K562 (cell line): ENCODE results near the gene MYLK4. TPM values are rescaled to one million over a fixed set of nuclear protein-coding genes. Genes with fewer than 3 reads are reported as not detected.
A peak's percentile ranks its signal among the peaks of the same experiment; 100 is the strongest.

Experiments used
- CBX3 ChIP-seq, 2 experiments: IDR thresholded peaks; 1 replicate in 1 of 2; 2 replicates in 1 of 2; pipeline ENCODE4 v1.6.1; 2012; ENCODE audit warnings: inconsistent platforms in 2 of 2, low read length in 2 of 2, borderline replicate concordance in 1 of 2, control low read depth in 1 of 2
- CUX1 ChIP-seq: fragments of 200-800 bp; sonication (Bioruptor generic); IDR thresholded peaks from 2 replicates; pipeline ENCODE4 v1.6.1; 2016; ENCODE audit warnings: missing genetic modification characterization, missing compliant biosample characterization
- E2F1 ChIP-seq: sonication (generic); formaldehyde crosslinking; IDR thresholded peaks from 2 replicates; pipeline ENCODE4 v1.8.1; 2023; ENCODE audit warnings: mild to moderate bottlenecking, missing genetic modification reagents, moderate library complexity
- E2F6 ChIP-seq, 2 experiments: IDR thresholded peaks; 2 replicates each; pipeline ENCODE4 v1.6.1; 2011; ENCODE audit warnings: borderline replicate concordance in 1 of 2, control low read depth in 1 of 2, low read depth in 1 of 2, low read length in 1 of 2, mild to moderate bottlenecking in 1 of 2, mixed read lengths in 1 of 2, moderate library complexity in 1 of 2; ENCODE audit not compliant: insufficient read depth in 1 of 2, insufficient read length in 1 of 2, poor library complexity in 1 of 2, severe bottlenecking in 1 of 2; ENCODE audit errors: extremely low read depth in 1 of 2
- GATAD2A ChIP-seq: fragments of 450-650 bp; IDR thresholded peaks from 2 replicates; pipeline ENCODE4 v1.6.1; 2017
- HDAC3 ChIP-seq: fragments of 450-650 bp; IDR thresholded peaks from 2 replicates; pipeline ENCODE4 v1.6.1; 2018; ENCODE audit warnings: borderline replicate concordance, mild to moderate bottlenecking, moderate library complexity; ENCODE audit not compliant: partially characterized antibody
- HINFP ChIP-seq: fragments of 450-650 bp; conservative IDR thresholded peaks from 2 replicates; pipeline ENCODE4 v1.6.1; 2016; ENCODE audit warnings: missing genetic modification characterization, low read depth, mild to moderate bottlenecking, control low read depth, missing compliant biosample characterization
- NCOA2 ChIP-seq, 2 experiments: fragments of 450-650 bp; IDR thresholded peaks; 2 replicates each; pipeline ENCODE4 v1.6.1; 2018; ENCODE audit warnings: mild to moderate bottlenecking in 2 of 2, moderate library complexity in 1 of 2; ENCODE audit not compliant: partially characterized antibody in 2 of 2
- SNIP1 ChIP-seq: fragments of 450-650 bp; IDR thresholded peaks from 2 replicates; pipeline ENCODE4 v1.7.1; 2017; ENCODE audit warnings: low read depth, mild to moderate bottlenecking
- TCF3 ChIP-seq: sonication (generic); formaldehyde crosslinking; IDR thresholded peaks from 2 replicates; pipeline ENCODE4 v1.4.0; 2020; ENCODE audit warnings: mild to moderate bottlenecking, missing genetic modification reagents
- ZNF395 ChIP-seq: fragments of 200-800 bp; sonication (Bioruptor generic); IDR thresholded peaks from 2 replicates; pipeline ENCODE4 v1.6.1; 2017; ENCODE audit warnings: missing genetic modification characterization, missing compliant biosample characterization
- polyA plus RNA-seq, 8 experiments: library from polyadenylated mRNA; depleted of rRNA in 4 of 8; stranded (reverse) in 5 of 8; unstranded in 3 of 8; fragments of >200 nt; fragmentation: Nextera tagmentation in 2 of 8; fragmentation: Illumina TruSeq in 1 of 8; extraction: Ambion mirVana in 2 of 8; extraction: Trizol in 1 of 8; gene quantifications; 2 replicates each; pipeline versions ENCODE4 v1.2.1 to v1.2.3, GENCODE V29; 2011 to 2014; ENCODE audit warnings: inconsistent platforms in 1 of 8, missing spikeins in 1 of 8
- total RNA-seq, 7 experiments: library from RNA; depleted of rRNA in 6 of 7; stranded (reverse); fragments of >200 nt in 6 of 7; fragmentation: Illumina TruSeq in 2 of 7; extraction: Trizol in 2 of 7; gene quantifications; 2 replicates each; pipeline versions ENCODE4 v1.2.1 to v1.2.3, GENCODE V29; 2011 to 2021; ENCODE audit warnings: low replicate concordance in 1 of 7

The MYLK4 gene
- total and polyA plus RNA-seq, 9 of the 15 experiments (the other 6 are each of a cell fraction or from before 2014, with no cell fraction given) = 0.01 to 0.15 (median 0.06) TPM

GRCh38 chr6:2725999-2726567 is 24.6 kb downstream of the MYLK4 start (continued):
- TF ChIP-seq ZNF395 (CRISPR knock-in tag) = peak; percentile 86
- TF ChIP-seq SNIP1 = no peak
- TF ChIP-seq NCOA2 (IDR thresholded peaks at IDR 0.05; ENCODE audit: partially characterized antibody in 2 of 2) = no peak
- no peak for TF ChIP-seq E2F6 (IDR thresholded peaks at IDR 0.05; ENCODE audit: borderline replicate concordance in 1 of 2, extremely low read depth in 1 of 2, insufficient read depth in 1 of 2, insufficient read length in 1 of 2, low read depth in 1 of 2, low read length in 1 of 2, poor library complexity in 1 of 2, severe bottlenecking in 1 of 2)
- no peak for TF ChIP-seq HDAC3
- 0 out of 2 replicates have a peak, but pooled peaks have one; percentile 24 for TF ChIP-seq CUX1
- TF ChIP-seq CBX3 (IDR thresholded peaks at IDR 0.05; ENCODE audit: borderline replicate concordance in 1 of 2, low read length in 2 of 2) = no peak
- TF ChIP-seq GATAD2A = no peak
- no peak for TF ChIP-seq HINFP (tag)
- TF ChIP-seq TCF3 (CRISPR knock-in tag) = no peak
- TF ChIP-seq E2F1 (CRISPR knock-in tag) = no peak
